Memory B cell (primary cell): ENCODE measurements around the gene PAH.

Experiments used
- ATAC-seq: fragments of 150-1000 bp; cut with Tn5 transposase; 2 replicates; pipeline ENCODE4 v1.10.0; 2021; ENCODE audit warnings: low read depth, mild to moderate bottlenecking, moderate library complexity
- DNase-seq, 2 donors: peaks; one replicate each; pipeline ENCODE4 v3.0.0; 2022; ENCODE audit warnings: low spot score in 2 of 2
- H3K27ac Mint-ChIP-seq: one replicate; pipeline ENCODE4 v1.8.0; 2022; ENCODE audit warnings: mild to moderate bottlenecking, moderate library complexity, mixed read lengths
- H3K27me3 Mint-ChIP-seq: one replicate; pipeline ENCODE4 v1.8.0; 2022; ENCODE audit warnings: mixed read lengths
- H3K36me3 Mint-ChIP-seq: one replicate; pipeline ENCODE4 v1.8.0; 2022; ENCODE audit warnings: mild to moderate bottlenecking, mixed read lengths
- H3K4me1 Mint-ChIP-seq: one replicate; pipeline ENCODE4 v1.8.0; 2022; ENCODE audit warnings: mixed read lengths
- H3K4me3 Mint-ChIP-seq: one replicate; pipeline ENCODE4 v1.8.0; 2022; ENCODE audit warnings: mild to moderate bottlenecking, moderate library complexity, mixed read lengths
- H3K9me3 Mint-ChIP-seq: one replicate; pipeline ENCODE4 v1.8.0; 2022; ENCODE audit warnings: mixed read lengths

PAH gene

DNA sequence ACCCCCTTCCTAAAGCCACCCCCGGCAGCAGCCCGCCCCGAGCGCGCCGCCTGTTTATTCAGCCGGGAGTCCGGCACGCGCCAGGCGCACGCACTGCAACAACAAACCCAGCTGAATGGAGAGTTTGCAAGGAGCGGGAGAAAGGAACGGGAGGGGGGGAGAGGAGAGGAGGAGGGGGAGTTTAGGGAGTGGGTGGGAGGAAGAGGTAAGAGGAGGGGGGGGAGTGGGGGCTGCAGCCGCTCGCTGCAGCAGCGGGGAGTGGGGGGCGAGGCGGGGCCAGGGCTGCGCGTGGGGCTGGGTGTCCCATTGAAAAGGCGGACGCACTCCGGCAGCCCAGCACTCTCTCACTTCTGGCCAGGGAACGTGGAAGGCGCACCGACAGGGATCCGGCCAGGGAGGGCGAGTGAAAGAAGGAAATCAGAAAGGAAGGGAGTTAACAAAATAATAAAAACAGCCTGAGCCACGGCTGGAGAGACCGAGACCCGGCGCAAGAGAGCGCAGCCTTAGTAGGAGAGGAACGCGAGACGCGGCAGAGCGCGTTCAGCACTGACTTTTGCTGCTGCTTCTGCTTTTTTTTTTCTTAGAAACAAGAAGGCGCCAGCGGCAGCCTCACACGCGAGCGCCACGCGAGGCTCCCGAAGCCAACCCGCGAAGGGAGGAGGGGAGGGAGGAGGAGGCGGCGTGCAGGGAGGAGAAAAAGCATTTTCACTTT, 40.5 kb upstream of the PAH start, which contains the start of gene ASCL1:
Gene ASCL1, plus strand, starts transcription at position 336 of the 712 bp plus-strand sequence. CDS start 571 bp downstream, outside the sequence.
- peak within 1 kb of the TSS; percentile 68 for H3K27ac Mint-ChIP-seq
- ATAC-seq (peak; percentile 80), DNase-seq (peak in 1 of 2 donors; percentile 52)
- no peaks in the 10 kb centered on the region for H3K36me3 Mint-ChIP-seq
- peaks cover 18% of the 10 kb centered on the region for H3K4me1 Mint-ChIP-seq
- H3K27me3 Mint-ChIP-seq, result peaks cover 40% of the 10 kb centered on the region
- H3K9me3 Mint-ChIP-seq, result peaks cover 1% of the 10 kb centered on the region
- peak within 1 kb of the TSS; percentile 77 for H3K4me3 Mint-ChIP-seq

DNA sequence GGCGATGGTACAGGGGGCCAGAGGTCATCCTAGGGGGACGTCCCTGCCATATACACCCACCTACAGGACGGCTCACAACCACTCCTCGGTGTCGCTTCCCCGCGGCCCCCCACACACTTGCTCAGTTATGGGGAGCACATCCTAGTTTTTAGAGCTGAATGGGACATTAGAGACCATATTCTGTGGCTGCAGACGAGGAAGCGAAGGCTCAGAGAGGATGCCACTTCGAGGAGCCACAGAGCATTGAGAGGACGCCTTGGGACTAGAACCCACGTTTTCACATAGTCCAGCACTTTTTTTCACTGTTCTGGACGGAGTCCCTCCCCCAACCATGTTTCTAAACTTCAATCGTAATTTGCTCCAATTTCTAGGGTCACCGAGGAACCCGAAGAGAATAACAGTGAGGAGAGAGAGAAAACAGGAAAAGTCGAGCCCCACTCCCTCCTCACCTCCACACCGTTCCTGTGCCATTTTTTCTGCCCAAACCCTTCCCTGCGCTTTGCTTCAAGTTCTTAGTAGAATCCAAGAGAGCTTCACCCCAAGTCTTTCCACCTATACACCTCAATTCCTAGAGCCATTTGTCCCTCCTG, 39.8 kb upstream of the PAH start:
- Mint-ChIP-seq H3K27ac (peak overlapping the region; percentile 68), H3K4me3 (peak overlapping the region; percentile 68), H3K9me3 (peaks cover 1% of the 10 kb centered on the region), H3K27me3 (peaks cover 38% of the 10 kb centered on the region), H3K36me3 (no peaks in the 10 kb centered on the region), H3K4me1 (peaks cover 16% of the 10 kb centered on the region)
- DNase-seq, result no peak
- ATAC-seq, result no peak

DNA sequence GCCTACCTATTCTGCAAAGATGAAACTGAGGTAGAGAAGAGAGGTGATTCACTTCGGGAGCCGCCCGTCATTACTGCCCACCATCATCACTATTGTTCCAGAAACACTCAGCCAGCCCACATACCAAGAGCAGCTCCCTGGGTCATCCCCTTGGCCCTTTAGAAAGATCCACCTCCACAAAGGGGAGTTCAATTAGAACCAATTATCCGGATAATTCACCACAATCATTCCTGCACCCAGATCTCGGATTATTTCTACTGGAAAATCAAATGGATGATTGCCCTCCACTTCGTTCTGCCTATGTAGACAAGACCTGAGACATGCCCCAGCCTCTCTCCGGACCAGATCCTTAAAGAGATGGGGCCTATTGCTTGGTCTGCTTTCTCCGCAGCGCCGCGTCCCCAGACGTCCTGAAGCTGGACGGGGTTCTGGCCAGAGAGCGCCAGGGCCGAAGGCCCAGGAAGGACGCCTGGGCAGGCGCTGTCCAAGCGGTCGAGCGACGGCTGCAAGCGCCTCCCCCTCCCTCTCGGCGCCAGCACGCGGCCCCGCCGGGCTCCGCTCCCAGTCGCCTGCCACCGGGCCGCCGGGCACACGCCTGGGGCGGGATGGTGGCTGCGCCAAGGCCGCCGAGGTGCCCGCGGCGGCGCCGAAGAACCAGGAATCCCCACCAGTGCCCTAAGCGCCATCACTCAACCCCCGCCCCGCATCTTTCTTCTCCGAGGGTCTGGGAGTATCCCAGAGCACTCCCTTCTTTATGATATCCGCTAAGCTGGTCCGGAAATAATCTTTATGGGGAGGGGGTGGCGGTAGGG, 39.1 kb upstream of the PAH start:
- H3K36me3 Mint-ChIP-seq, result no peaks in the 10 kb centered on the region
- peaks cover 14% of the 10 kb centered on the region for H3K4me1 Mint-ChIP-seq
- ATAC-seq (no peak), DNase-seq (no peak)
- peaks cover 1% of the 10 kb centered on the region for H3K9me3 Mint-ChIP-seq
- H3K27me3 Mint-ChIP-seq, result peaks cover 37% of the 10 kb centered on the region
- H3K4me3 Mint-ChIP-seq, result peak overlapping the region; percentile 68
- peak overlapping the region; percentile 68 for H3K27ac Mint-ChIP-seq

DNA sequence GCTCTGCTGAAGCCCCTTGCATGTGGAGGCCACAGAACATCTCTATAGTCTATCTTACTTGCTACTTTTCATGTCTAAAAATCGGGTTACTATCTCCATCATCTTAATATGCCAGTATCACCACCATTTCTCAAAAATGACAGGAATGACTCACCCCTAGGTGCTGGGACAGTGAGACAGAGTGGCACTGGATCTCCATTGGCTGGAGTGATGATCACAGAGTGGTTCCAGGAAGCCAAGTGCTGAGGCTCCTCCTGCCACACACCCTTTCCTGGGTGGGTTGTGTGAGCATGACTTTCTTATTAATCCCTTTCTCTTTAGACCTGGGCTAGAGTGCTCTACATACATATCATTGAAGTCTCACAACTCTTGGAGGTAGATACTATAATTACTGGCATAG, 37.1 kb upstream of the PAH start:
- Mint-ChIP-seq H3K4me3 (no peak overlapping the region), H3K9me3 (peaks cover under 1% of the 10 kb centered on the region), H3K4me1 (peaks cover 19% of the 10 kb centered on the region), H3K27ac (no peak overlapping the region), H3K27me3 (peaks cover 34% of the 10 kb centered on the region), H3K36me3 (no peaks in the 10 kb centered on the region)
- ATAC-seq (no peak), DNase-seq (no peak)

DNA sequence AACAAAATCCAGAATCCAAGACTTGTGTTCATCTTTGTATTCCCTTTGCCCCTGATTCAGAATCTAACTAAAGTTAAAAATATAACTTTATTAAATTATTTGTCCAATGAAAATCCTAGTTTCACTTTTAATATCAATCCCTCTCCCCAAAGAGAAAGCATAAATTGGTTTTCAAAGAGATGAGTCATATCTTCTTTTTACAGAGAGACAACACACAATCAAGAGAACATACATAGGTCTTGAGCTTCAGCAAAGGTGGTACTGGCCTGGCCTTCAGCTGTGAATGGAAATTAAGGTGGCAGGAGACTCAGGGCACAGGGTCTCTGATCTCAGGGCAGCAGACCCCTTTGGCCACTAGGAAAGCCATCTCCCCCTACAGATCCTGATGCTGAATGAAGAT, 36.2 kb upstream of the PAH start:
- Mint-ChIP-seq H3K4me1 (peaks cover 16% of the 10 kb centered on the region), H3K4me3 (no peak overlapping the region), H3K27me3 (peaks cover 33% of the 10 kb centered on the region), H3K9me3 (no peaks in the 10 kb centered on the region), H3K27ac (no peak overlapping the region), H3K36me3 (no peaks in the 10 kb centered on the region)
- ATAC-seq, result no peak
- DNase-seq, result no peak

DNA sequence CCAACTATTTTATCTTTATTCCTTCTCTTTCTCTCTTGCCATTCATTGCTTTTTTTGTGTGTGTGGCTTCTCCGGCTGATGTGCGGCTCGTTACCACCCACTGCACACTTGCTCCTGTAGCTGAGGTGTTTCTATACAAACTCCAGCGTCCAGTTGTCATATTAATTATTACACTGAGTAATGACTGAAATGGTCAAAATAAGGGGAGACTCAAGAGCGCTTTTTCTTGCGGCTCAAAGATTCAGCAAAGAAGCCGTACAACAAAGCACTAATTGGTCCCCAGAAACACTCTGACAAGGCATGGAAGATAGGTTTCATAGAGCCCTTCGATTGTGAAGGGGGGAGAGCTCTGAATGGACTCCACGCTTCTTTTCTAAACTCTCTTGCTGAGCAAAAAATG, 34.8 kb upstream of the PAH start:
- Mint-ChIP-seq H3K4me3 (no peak overlapping the region), H3K9me3 (no peaks in the 10 kb centered on the region), H3K36me3 (no peaks in the 10 kb centered on the region), H3K27ac (no peak overlapping the region), H3K27me3 (peaks cover 41% of the 10 kb centered on the region), H3K4me1 (peaks cover 11% of the 10 kb centered on the region)
- DNase-seq (no peak), ATAC-seq (no peak)

DNA sequence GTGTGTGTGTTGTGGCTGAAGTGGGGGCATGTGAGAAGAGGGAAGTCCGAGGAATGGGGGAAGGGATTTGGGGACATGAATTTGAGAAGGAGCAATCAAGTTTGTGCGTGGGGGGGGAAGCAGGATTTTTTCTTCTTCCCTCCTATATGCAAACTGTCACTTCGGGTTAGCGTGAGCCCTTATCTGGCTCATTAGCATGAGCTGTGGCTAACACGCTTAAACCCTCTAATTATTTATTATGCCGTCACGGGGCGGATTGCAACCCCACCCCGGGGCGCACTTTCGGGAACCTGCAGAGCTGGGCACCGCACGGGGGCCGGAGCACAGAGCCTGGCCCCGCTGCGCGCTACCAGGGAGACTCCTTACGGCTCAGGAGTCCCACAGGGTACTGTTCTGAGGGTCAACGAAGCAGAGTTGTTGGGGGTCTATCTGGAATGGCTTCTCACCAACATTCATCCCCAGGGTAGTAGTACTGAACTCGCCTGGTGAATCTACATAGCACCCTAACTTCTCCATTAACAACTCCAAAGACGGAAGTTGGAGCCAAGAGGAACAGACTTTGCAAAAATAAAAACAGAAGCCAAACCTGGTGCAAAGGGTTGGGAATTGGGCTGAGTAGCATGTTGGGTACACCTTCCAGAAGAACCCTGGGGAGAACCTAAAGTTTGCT, 34.0 kb upstream of the PAH start:
- DNase-seq (no peak), ATAC-seq (peak; percentile 43)
- H3K27me3 Mint-ChIP-seq, result peaks cover 38% of the 10 kb centered on the region
- H3K27ac Mint-ChIP-seq, result peak overlapping the region; percentile 4
- peaks cover 8% of the 10 kb centered on the region for H3K4me1 Mint-ChIP-seq
- H3K36me3 Mint-ChIP-seq, result no peaks in the 10 kb centered on the region
- H3K4me3 Mint-ChIP-seq, result peak overlapping the region; percentile 65
- H3K9me3 Mint-ChIP-seq, result no peaks in the 10 kb centered on the region

DNA sequence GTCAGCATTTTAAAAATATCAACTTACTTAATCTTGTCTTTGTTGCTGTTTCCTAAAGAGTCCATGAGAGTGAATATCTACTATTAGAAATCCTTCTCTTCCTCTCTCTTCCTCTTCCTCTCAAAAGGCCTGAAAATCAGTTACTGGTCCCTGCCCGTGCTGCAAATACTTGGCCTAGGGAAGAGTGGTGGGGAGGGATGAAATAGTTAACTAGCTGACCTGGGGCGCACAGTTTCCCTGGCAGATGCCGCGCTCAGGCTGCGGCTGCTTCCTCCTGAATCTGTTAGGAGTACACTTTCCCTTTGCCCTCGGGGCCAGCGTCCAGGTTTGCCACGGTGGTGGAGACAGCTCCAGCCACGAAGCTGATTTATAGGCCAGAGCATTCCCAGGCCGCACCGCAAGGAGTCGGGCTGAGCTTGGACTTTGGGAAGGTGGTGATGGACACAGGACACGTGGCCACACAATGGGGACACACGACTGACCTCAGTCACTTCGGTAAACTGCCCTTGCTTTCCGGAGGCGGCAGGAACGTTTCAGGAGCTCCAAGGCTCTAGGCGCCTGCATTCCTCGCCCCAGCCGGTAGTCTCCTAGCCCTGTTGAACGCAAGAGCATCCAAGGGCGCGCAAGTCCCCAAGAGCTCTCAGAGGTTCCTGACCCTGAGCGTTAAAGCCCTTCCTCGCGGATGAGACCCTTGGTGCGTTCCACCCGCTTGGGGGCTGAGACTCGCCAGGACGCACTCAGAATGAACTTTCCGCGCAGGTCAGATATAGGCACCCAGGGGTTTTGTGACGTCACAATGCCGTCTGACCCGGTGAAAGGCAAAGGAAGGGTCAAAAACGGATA, 33.3 kb upstream of the PAH start:
- ATAC-seq (peak; percentile 59), DNase-seq (no peak)
- Mint-ChIP-seq H3K4me3 (peak overlapping the region; percentile 65), H3K27me3 (peaks cover 34% of the 10 kb centered on the region), H3K9me3 (no peaks in the 10 kb centered on the region), H3K27ac (peak overlapping the region; percentile 4), H3K36me3 (no peaks in the 10 kb centered on the region), H3K4me1 (peaks cover 8% of the 10 kb centered on the region)

DNA sequence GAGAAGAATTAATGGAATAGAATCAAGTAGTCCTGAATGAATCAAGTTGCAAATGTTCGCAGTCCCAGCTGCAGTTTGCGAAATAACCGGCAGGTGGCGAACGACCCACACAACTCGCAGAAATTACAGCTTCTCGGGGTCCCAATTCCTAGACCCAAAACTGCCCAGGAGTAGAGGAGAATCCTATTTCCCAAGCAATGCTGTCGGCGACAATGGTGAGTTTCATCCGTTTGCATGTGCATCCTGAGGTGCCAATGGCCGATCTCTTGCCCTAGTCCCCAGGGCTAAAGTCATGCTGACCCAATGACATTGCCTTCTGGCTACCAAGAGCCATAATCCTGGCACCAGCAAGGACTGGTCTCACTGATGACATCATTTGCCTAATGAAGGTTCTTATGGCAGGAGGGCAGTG, 31.9 kb upstream of the PAH start:
- ATAC-seq (no peak), DNase-seq (peak; percentile 62 to 73)
- no peaks in the 10 kb centered on the region for H3K9me3 Mint-ChIP-seq
- no peak overlapping the region for H3K27ac Mint-ChIP-seq
- peaks cover 27% of the 10 kb centered on the region for H3K27me3 Mint-ChIP-seq
- H3K4me3 Mint-ChIP-seq, result no peak overlapping the region
- H3K36me3 Mint-ChIP-seq, result no peaks in the 10 kb centered on the region
- H3K4me1 Mint-ChIP-seq, result peaks cover 8% of the 10 kb centered on the region

DNA sequence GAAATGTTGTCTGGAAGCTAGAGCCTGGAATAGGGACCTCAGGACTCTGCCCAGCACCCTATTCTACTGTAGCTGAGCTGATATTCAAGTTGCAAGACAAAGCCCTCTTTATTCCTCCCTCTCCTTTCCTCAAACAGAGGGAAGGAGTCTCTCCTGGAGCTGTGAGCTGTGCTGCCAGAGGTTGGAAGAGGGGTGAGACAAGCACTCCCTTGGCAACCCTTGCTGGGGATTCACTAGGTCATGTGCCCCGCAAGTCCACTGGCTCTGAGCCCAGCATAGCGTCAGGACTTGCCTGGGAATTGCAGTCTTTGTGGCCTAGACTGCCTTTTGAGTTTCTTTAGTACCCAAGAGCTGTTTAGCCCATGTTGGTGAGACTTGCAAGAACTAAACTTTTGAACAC, 29.0 kb upstream of the PAH start:
- ATAC-seq (no peak), DNase-seq (no peak)
- peaks cover 25% of the 10 kb centered on the region for H3K27me3 Mint-ChIP-seq
- H3K9me3 Mint-ChIP-seq, result peaks cover 3% of the 10 kb centered on the region
- H3K4me1 Mint-ChIP-seq, result peaks cover 8% of the 10 kb centered on the region
- H3K4me3 Mint-ChIP-seq, result no peak overlapping the region
- no peak overlapping the region for H3K27ac Mint-ChIP-seq
- H3K36me3 Mint-ChIP-seq, result peaks cover 1% of the 10 kb centered on the region

DNA sequence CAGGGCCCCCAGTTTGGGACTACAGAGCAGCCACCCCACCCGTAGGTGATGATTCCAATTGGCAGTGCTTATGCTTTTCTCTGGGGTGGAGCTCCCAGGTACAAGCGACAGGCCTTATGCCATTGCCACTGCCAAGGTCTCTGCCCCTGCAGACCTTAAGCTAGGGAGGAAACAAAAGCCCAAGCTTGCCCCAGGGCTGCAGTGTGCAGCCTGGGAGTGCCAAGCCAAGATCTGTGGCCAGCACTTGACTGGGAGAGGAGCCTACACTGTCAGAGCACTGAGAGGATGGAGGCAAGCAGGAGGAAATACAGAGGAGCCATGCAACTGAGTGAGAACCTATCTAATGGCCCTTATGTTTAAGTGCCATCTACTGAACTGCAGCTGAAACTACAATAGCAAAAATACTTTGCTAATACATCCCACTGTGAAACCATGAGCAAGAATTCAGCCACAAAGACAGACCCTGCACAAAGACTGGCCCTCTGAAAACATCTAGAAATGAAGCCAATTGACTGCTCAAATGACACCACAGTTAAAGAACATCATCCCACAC, 22.7 kb upstream of the PAH start:
- DNase-seq, result no peak
- no peak for ATAC-seq
- H3K4me3 Mint-ChIP-seq, result no peak overlapping the region
- H3K27ac Mint-ChIP-seq, result no peak overlapping the region
- peaks cover 17% of the 10 kb centered on the region for H3K27me3 Mint-ChIP-seq
- peaks cover 1% of the 10 kb centered on the region for H3K36me3 Mint-ChIP-seq
- peaks cover 3% of the 10 kb centered on the region for H3K9me3 Mint-ChIP-seq
- H3K4me1 Mint-ChIP-seq, result no peaks in the 10 kb centered on the region

DNA sequence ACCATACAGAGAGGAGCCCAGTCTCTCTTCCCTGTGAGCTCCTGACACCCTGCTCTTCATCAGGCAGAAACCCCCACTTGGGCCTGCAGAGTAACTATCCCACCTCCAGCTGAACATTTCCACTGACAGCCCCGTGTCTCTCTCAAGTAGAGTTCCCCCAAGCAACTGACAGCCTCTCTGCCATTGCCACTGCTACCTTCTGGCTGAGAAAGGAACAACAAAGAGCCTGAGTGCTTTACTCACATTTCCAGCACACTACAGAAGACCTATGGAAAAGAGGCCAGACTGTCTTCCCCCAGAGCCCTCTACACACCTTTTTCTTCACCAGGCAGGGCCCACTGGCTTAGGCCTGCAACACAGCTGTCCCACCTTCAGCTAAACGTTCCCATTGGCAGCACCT, 22.0 kb upstream of the PAH start:
- Mint-ChIP-seq H3K27me3 (peaks cover 16% of the 10 kb centered on the region), H3K4me1 (no peaks in the 10 kb centered on the region), H3K9me3 (peaks cover 3% of the 10 kb centered on the region), H3K36me3 (peaks cover 1% of the 10 kb centered on the region), H3K4me3 (no peak overlapping the region), H3K27ac (no peak overlapping the region)
- ATAC-seq (no peak), DNase-seq (no peak)

DNA sequence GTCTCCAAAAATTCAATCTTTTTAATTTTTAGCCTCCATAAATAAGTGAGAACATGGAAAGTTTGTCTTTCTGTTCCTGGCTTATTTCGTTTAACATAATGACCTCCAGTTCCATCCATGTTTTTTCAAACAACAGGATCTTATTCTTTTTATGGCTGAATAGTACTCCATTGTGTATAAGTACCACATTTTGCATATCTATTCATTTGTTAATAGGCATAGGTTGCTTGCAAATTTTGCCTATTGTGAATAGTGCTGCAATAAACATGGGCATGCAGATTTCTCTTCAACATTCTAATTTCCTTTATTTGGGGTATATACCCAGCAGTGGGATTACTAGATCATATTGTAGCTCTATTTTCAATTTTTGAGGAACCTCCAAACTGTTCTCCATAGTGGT, 16.1 kb upstream of the PAH start:
- Mint-ChIP-seq H3K4me3 (no peak overlapping the region), H3K27ac (no peak overlapping the region), H3K4me1 (no peaks in the 10 kb centered on the region), H3K36me3 (no peaks in the 10 kb centered on the region), H3K27me3 (peaks cover 18% of the 10 kb centered on the region), H3K9me3 (no peaks in the 10 kb centered on the region)
- ATAC-seq (no peak), DNase-seq (no peak)
